ENCODE measurements around the gene PYGB.
A peak's percentile ranks its signal among the peaks of the same experiment; 100 is the strongest.

GRCh38 chr20:25254986-25255680 is 7.2 kb downstream of the PYGB start:
- TF ChIP-seq ZNF214 (tag by site-specific recombination; IDR thresholded peaks at IDR 0.05; ENCODE audit: borderline replicate concordance) (no peak), ZNF473 (tag by site-specific recombination; IDR thresholded peaks at IDR 0.05) (no peak), CTCF (tag by site-specific recombination; IDR thresholded peaks at IDR 0.05) (peak; percentile 25; the same call in 1 of the 2 replicates), ZNF48 (tag by site-specific recombination; IDR thresholded peaks at IDR 0.05) (no peak), ZNF416 (tag by site-specific recombination; IDR thresholded peaks at IDR 0.05) (no peak), MZF1 (tag by site-specific recombination; IDR thresholded peaks at IDR 0.05; ENCODE audit: borderline replicate concordance) (no peak)
